ENCODE data around the gene RASAL1.

RASAL1 gene

GRCh38 chr12:113070117-113070906 is 65.2 kb downstream of the RASAL1 start:
- peak; percentile 71 for DNase-seq

- DNase-seq: no peak
Measured at GRCh38 chr12:113069751-113070116, 65.8 kb downstream of the RASAL1 start.

DNA sequence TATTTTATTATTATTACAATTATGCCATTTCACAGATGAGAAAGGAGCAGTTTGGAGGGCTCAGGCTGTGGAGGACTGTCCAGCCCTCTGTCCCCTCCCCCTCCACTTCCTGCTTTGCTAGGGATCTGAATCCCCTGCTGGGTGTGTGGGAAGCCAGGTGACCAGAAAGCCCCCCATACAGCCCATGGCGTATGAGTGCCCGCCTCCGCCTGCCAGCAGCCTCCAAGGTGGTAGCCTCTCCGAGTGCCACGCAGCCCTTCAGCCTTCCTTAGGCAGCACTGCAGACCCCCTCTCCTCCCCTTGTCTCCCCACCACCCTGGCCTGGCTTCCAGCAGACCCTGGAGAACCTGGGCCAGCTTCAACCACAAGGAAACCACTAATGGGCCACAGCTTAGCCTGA is 66.4 kb downstream of the RASAL1 start:
- no peak for DNase-seq

DNA sequence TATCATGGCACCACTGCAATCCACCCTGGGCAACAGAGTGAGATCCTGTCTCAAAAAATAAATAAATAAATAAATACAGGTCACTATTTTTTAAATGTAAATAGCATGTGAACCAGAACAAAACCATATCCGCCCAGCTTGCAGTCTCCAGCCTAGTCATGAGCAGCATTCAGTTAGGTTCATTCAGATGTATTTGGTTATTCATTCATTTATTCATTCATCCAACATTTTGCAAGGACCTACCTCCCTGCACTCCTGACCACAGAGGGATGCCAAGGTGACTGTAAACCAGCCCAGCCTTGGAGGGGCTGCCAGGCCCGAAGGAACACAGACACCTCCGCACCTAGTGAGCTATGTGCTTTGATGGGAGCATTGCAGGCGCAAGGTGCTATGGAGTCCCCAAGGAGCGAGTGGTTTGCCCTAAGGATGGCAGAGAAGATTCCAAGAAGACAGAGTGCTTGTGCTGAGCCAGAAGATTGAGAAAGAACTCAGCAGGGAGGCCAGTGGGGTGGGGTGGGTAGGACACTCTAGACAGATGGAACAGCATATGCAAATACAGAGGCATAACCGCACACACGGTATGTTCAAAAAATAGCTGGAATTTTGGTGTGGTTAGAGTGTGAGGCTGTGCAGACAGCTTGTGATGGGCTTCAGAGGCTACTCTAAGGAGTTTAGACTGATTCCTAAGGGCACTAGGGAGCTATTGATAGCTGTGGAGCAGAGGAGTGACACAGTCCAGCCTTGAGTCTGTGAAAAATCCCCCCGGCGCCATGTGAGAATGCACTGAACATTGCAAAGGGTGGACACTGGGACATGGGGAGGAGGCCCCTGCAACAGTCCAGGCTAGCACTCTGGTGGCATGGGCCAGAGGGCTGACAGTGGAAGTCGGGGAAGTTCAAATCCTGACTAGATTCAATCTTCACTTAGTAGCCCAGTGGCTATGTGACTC is 67.3 kb downstream of the RASAL1 start:
- no peak for DNase-seq

- no peak for DNase-seq
Measured at GRCh38 chr12:113066813-113067400, 68.7 kb downstream of the RASAL1 start.

DNA sequence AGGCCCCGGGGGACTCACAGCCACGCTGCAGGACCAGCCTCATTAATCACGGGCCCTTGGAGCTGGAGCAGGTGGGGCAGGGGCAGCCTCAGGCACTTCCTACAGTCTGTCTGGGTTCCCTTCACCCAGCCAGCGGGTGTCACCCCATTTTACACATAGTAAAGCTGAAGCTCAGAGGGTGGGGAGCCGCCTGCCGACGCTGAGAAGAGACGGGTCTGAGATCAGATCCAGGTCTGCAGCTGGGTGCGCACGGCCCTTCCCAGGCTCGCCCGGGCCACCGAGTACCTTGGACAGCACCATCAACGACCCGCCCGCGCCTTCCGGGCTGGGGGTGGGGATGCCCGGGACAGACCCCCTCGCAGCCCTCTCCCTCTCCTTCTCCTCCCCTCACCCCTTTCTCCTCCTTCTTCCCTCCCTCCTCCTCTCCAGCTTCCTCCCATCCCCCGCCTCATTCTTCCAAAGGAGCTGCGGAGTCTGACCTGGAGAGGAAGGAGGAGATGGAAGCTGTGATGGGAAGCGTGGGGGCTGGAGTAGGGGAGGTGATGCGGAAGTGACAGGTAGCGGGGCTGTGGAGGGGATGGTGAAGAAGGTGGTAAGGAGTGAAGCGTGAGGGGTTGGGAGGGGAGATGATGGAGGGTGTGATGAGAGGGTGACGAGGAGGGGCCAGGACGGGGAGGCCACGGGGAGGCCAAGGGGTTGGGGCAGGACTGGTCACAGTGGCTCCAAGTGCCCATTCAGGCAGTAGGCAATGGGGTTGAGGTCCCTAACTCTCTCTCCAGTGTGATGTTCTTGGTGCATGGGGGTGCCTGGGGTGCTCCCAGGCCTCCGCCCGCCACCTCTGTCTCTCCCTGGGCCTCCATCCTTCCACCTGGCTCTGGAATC is 70.2 kb downstream of the RASAL1 start:
- DNase-seq: no peak

GRCh38 chr12:113064395-113065125 is 71.0 kb downstream of the RASAL1 start:
- no peak for DNase-seq

- no peak for DNase-seq
Measured at GRCh38 chr12:113063396-113064350, 71.9 kb downstream of the RASAL1 start.

DNA sequence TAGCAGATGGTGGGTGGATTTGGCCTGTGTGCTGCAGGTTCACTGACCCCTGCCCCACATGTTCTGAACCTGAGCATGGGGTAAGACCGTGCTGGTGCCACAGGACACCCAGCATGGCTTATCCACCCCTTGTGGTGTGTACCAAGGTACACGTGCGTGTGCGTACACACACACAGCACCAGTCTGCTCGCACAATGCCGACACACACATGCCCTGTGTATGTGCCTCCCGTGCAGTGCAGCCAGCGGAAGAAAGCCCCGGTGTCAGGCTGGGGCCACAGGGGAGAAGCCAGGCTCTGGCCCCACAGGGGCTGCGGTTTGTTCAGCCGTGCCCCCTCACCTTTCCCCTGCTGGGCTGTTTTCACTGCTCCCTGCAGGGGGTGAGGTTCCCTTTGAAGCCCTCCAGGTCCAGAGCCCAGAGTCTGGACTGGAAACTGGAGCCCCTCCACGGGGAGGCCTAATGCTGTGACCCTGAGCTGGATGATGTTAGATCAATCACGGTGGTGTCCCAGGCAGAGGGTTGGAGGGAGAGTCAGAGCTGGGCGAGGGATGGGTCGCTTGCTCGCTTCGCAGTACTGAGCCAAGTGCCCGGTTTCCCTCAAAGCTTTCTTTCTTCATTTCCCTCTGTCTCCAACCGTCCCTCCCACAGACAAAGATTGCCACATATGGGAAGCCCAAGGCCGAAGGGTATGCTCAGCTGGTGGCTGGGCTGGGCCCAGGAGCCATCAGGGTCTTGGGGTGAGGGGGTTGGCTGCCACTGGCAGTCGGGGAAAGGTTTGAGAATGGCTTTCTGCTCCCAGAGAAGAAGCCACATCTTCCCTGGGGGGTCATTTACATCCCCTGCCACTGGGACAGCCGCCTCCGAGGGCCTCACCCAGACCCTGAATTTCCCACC is 72.8 kb downstream of the RASAL1 start:
- no peak for DNase-seq

DNA sequence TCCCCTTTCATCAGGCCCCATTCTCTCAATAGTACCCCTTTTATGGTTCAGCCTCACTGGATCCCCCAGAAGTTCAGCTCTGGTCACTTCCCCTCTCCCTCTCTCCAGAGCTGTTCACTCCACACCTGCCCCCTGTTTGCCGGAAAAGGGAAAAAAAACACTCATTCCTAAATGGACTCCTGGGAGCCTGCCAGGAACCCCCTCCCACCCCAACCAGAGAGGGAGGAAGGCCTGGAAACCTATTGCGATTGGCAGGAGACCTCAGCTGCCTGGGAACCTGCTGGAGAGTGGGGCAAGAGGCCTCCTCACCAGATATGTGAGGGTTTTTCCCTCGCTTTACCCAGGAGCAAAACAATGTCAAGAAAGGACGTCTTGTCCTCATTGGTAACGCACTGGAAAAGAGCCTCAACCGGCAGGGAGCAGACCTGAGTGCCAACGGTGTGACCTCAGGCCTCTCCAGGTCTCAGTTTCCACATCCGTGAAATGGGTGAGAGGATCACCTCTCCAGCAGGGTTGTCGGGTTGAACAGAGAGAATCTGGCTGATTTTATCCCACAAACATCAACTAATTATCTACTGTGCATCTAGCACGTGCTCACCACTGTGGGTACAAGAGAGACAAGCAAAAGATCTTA is 74.4 kb downstream of the RASAL1 start:
- DNase-seq: no peak

DNA sequence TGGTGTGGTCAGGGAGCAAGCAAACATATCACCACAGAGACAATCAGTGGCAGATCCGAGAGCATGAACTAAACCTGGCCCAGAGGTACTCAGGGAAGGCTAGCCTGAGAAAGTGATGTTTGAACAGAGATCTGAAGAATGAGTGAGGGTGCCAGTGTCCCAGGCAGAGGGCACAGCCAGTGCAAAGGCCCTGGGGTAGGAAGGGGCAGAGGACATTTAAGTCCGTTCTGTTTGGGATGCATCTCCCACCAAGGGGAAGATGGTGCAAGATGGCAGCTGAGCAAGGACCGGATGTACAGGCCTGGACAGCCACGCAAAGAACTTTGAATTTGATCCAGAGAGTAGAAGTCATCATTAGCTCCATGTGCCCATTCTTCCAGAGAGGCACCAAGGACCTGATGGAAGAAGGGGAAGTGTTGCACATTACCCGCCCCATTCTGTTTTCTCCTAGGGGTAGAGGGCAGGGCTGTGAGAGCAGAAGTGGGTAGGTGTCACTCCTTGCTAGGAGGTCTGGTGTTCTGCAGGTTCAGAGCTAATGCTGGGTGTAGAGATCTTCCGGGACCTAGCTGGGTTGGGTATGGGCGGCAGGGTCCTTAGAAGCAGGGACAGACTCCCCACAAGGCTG is 75.1 kb downstream of the RASAL1 start:
- no peak for DNase-seq

GRCh38 chr12:113059071-113059595 is 76.4 kb downstream of the RASAL1 start:
- no peak for DNase-seq

- DNase-seq: no peak
Measured at GRCh38 chr12:113058553-113058952, 77.0 kb downstream of the RASAL1 start.

- DNase-seq: no peak
Measured at GRCh38 chr12:113057565-113058485, 77.7 kb downstream of the RASAL1 start.

GRCh38 chr12:113056631-113057488 is 78.7 kb downstream of the RASAL1 start, which contains the start of gene DTX1:
TSS of gene DTX1 (plus strand) at chr12:113056730. CDS start at chr12:113058193, 1,463 bp downstream.
- peak; percentile 26 for DNase-seq

DNA sequence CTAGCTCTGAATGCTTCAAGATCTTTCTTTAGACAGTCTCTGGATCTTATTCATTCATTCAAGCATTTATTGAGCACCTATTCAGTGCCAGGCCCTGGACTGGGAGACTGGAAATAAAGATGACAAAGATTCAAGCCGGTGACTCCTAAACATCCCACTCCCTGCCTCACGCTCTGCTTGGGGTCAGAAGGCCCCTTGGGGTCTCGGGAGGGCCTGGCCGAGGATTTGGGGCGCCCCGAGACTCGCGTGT is 79.3 kb downstream of the RASAL1 start:
- no peak for DNase-seq

Measured in CD4-positive, alpha-beta T cell treated with Interleukin-15 for 1 hour (primary cell).